ENCODE measurements around the gene SHISA7. TPM values are rescaled to one million over a fixed set of nuclear protein-coding genes. Genes with fewer than 3 reads are reported as not detected.

SHISA7 gene
- total RNA-seq, 2 experiments from 2014 or later = not detected

GRCh38 chr19:55447421-55448174, 4.5 kb upstream of the SHISA7 start:
- Mint-ChIP-seq H3K36me3 (ENCODE audit: low read depth) (no peaks in the 10 kb centered on the region), H3K27me3 (ENCODE audit: low read depth) (peaks cover 45% of the 10 kb centered on the region), H3K4me3 (no peak overlapping the region), H3K27ac (no peak overlapping the region), H3K9me3 (no peaks in the 10 kb centered on the region), H3K4me1 (ENCODE audit: low read depth) (peaks cover 13% of the 10 kb centered on the region)
- CTCF ChIA-PET = no interaction called here
- no peak for DNase-seq
- intact Hi-C loops (cut with micrococcal nuclease) = no loop called here

DNA sequence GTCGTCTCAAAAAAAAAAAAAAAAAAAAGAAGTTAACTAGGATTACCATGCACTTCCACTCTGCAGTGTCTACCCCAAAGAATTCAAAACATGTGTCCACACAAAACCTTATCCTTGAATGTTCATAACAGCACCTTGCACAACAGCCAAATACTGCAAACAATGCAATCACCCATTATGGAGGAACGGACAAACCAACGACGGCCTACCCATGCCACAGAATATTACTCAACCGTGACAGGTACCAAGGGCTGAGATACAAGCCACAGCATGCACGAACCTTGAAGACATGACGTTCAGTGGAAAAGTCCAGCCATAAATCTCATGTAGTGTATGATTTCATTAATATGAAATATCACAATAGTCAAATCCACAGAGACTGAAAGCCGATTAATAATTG, 3.0 kb upstream of the SHISA7 start:
- DNase-seq = no peak
- CTCF ChIA-PET = no interaction called here
- H3K4me3 Mint-ChIP-seq = no peak overlapping the region
- intact Hi-C loops (cut with micrococcal nuclease) = no loop called here
- peaks cover 47% of the 10 kb centered on the region for H3K27me3 Mint-ChIP-seq (ENCODE audit: low read depth)
- no peaks in the 10 kb centered on the region for H3K9me3 Mint-ChIP-seq
- no peak overlapping the region for H3K27ac Mint-ChIP-seq
- H3K4me1 Mint-ChIP-seq (ENCODE audit: low read depth) = peaks cover 19% of the 10 kb centered on the region
- H3K36me3 Mint-ChIP-seq (ENCODE audit: low read depth) = no peaks in the 10 kb centered on the region

GRCh38 chr19:55444646-55445045, 1.5 kb upstream of the SHISA7 start:
- H3K27ac Mint-ChIP-seq = no peak overlapping the region
- CTCF ChIA-PET = interaction anchor here (1.0 kb wide), 1 partner anchor 59 kb away, joined by 4 read pairs; no protein-coding TSS in a partner anchor

DNA sequence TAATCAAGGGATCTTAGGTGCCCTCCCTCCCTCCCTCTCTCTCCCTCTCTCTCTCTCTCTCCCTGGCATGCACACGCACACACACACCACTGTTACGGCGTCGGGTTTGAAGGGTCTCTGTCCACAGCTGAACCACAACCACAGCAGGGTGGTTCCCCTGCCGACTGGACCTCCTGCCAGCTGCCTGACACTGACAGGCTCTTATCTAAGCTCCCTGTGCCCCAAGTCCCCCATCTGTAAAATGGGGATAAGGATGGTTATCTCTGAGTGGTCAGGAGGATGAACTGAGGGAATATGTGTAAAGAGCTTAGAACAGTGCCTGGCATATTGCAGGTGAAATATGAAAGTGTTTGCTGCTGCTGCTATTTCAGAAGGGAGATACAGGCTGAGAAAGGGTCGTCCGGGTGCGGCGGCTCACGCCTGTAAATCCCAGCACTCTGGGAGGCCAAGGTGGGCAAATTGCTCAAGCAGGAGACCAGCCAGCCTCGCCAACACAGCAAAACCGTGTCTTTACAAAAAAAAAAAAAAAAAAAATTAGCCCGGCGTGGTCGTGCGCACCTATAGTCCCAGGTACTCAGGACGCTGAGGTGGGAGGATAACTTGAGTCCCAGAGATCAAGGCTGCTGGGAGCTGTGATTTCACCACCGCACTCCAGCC, 852 bp upstream of the SHISA7 start:
- Mint-ChIP-seq H3K4me3 (no peak overlapping the region), H3K4me1 (ENCODE audit: low read depth) (peaks cover 18% of the 10 kb centered on the region), H3K27me3 (ENCODE audit: low read depth) (peaks cover 54% of the 10 kb centered on the region), H3K27ac (no peak overlapping the region), H3K36me3 (ENCODE audit: low read depth) (no peaks in the 10 kb centered on the region), H3K9me3 (no peaks in the 10 kb centered on the region)
- intact Hi-C loops (cut with micrococcal nuclease) = no loop called here
- no peak for DNase-seq
- CTCF ChIA-PET = interaction anchor here (0.6 to 1.3 kb wide), 2 partner anchors 16 to 23 kb away, joined by 3 to 4 read pairs; no protein-coding TSS in a partner anchor

More at GRCh38 chr19:55444646-55445045, 1.5 kb upstream of the SHISA7 start:
- Mint-ChIP-seq H3K9me3 (no peaks in the 10 kb centered on the region), H3K4me3 (no peak overlapping the region), H3K4me1 (ENCODE audit: low read depth) (peaks cover 18% of the 10 kb centered on the region), H3K36me3 (ENCODE audit: low read depth) (no peaks in the 10 kb centered on the region), H3K27me3 (ENCODE audit: low read depth) (peaks cover 47% of the 10 kb centered on the region)
- intact Hi-C loops (cut with micrococcal nuclease) = no loop called here
- no peak for DNase-seq

- H3K4me1 Mint-ChIP-seq (ENCODE audit: low read depth) = peaks cover 18% of the 10 kb centered on the region
- no peak overlapping the region for H3K27ac Mint-ChIP-seq
- peaks cover 65% of the 10 kb centered on the region for H3K27me3 Mint-ChIP-seq (ENCODE audit: low read depth)
- DNase-seq = no peak
- no peaks in the 10 kb centered on the region for H3K36me3 Mint-ChIP-seq (ENCODE audit: low read depth)
- intact Hi-C loops (cut with micrococcal nuclease) = no loop called here
- CTCF ChIA-PET = no interaction called here
- H3K9me3 Mint-ChIP-seq = no peaks in the 10 kb centered on the region
- no peak overlapping the region for H3K4me3 Mint-ChIP-seq
Measured at GRCh38 chr19:55442372-55442961, 633 bp downstream of the SHISA7 start.

- Mint-ChIP-seq H3K36me3 (ENCODE audit: low read depth) (no peaks in the 10 kb centered on the region), H3K27me3 (ENCODE audit: low read depth) (peaks cover 71% of the 10 kb centered on the region), H3K9me3 (no peaks in the 10 kb centered on the region), H3K27ac (no peak overlapping the region), H3K4me3 (no peak overlapping the region), H3K4me1 (ENCODE audit: low read depth) (peaks cover 18% of the 10 kb centered on the region)
- CTCF ChIA-PET = no interaction called here
- intact Hi-C loops (cut with micrococcal nuclease) = no loop called here
- no peak for DNase-seq
Measured at GRCh38 chr19:55441692-55442321, 1.3 kb downstream of the SHISA7 start.

- CTCF ChIA-PET = no interaction called here
- no peak for DNase-seq
- intact Hi-C loops (cut with micrococcal nuclease) = no loop called here
- Mint-ChIP-seq H3K36me3 (ENCODE audit: low read depth) (no peaks in the 10 kb centered on the region), H3K27me3 (ENCODE audit: low read depth) (peaks cover 75% of the 10 kb centered on the region), H3K4me1 (ENCODE audit: low read depth) (peaks cover 18% of the 10 kb centered on the region), H3K27ac (no peak overlapping the region), H3K4me3 (no peak overlapping the region), H3K9me3 (no peaks in the 10 kb centered on the region)
Measured at GRCh38 chr19:55441319-55441691, 1.8 kb downstream of the SHISA7 start.

DNA sequence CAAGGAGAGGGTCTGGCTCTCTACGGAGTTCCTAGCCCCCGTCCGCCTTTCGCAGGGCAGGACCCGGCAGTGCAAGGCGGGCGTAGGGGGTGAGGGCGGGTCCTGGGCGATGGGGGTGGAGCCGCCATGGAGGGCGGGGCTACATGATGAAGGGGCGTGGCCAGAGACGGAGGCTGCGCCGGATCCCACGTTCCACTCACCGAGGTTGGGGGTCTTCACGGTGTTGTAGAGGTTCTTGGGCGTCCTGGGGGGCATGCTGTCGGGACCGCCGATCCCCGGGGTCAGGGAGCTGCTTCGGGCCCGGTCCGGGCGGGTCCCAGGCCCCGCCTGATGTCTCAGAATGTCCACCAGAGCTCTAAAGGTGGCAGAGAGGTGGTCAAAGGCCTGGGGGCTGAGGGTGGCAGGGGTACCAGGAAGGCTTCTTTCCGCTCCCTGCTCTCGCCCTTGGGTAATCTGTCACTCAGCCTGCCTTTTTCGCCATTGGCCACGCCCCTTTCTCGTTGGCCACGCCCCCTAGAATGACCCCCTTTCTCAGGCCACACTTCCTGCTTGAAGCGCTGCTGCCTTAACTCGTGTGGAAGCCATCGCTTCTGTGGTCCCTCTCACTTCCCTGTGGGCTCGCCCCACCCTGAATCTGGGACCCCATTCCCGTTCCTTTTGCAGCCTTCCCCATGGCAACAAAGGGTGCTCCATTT, 2.5 kb downstream of the SHISA7 start:
- Mint-ChIP-seq H3K27ac (no peak overlapping the region), H3K4me3 (no peak overlapping the region), H3K36me3 (ENCODE audit: low read depth) (no peaks in the 10 kb centered on the region), H3K27me3 (ENCODE audit: low read depth) (peaks cover 72% of the 10 kb centered on the region), H3K9me3 (no peaks in the 10 kb centered on the region), H3K4me1 (ENCODE audit: low read depth) (peaks cover 18% of the 10 kb centered on the region)
- CTCF ChIA-PET = no interaction called here
- intact Hi-C loops (cut with micrococcal nuclease) = no loop called here
- no peak for DNase-seq

DNA sequence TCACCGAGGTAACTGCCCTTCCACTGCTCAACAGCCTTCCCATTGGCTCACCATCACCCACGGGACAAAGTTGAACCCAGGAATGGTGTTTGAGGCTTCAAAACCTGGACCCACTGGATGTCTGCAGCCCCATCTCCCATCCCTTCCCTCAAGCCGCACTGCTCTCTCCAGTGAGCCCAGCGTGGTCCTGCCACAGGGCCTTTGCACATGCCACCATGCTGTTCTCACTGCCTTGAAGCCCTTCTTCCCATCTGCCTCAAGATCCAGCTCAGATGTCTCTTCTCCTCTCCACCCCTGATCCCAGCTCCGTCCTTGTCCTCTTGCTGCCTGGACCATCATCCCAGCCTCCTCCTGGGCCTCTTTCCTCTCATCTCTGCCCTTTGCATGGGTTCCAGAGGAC, 4.0 kb downstream of the SHISA7 start:
- no peaks in the 10 kb centered on the region for H3K9me3 Mint-ChIP-seq
- CTCF ChIA-PET = interaction anchor here (0.6 kb wide), 1 partner anchor 1478 kb away, joined by 3 read pairs; no protein-coding TSS in a partner anchor
- H3K4me1 Mint-ChIP-seq (ENCODE audit: low read depth) = peaks cover 18% of the 10 kb centered on the region
- no peak overlapping the region for H3K4me3 Mint-ChIP-seq
- H3K36me3 Mint-ChIP-seq (ENCODE audit: low read depth) = no peaks in the 10 kb centered on the region
- intact Hi-C loops (cut with micrococcal nuclease) = no loop called here
- DNase-seq = no peak
- peaks cover 59% of the 10 kb centered on the region for H3K27me3 Mint-ChIP-seq (ENCODE audit: low read depth)
- H3K27ac Mint-ChIP-seq = no peak overlapping the region

GRCh38 chr19:55437410-55437809, 5.7 kb downstream of the SHISA7 start:
- H3K9me3 Mint-ChIP-seq = no peaks in the 10 kb centered on the region
- no peak overlapping the region for H3K27ac Mint-ChIP-seq
- peak; percentile 47 for DNase-seq
- CTCF ChIA-PET = interaction anchor here (0.6 kb wide), 1 partner anchor 37 kb away, joined by 3 read pairs; no protein-coding TSS in a partner anchor
- H3K4me1 Mint-ChIP-seq (ENCODE audit: low read depth) = peaks cover 14% of the 10 kb centered on the region
- peaks cover 51% of the 10 kb centered on the region for H3K27me3 Mint-ChIP-seq (ENCODE audit: low read depth)
- H3K36me3 Mint-ChIP-seq (ENCODE audit: low read depth) = no peaks in the 10 kb centered on the region
- intact Hi-C loops (cut with micrococcal nuclease) = no loop called here
- no peak overlapping the region for H3K4me3 Mint-ChIP-seq

DNA sequence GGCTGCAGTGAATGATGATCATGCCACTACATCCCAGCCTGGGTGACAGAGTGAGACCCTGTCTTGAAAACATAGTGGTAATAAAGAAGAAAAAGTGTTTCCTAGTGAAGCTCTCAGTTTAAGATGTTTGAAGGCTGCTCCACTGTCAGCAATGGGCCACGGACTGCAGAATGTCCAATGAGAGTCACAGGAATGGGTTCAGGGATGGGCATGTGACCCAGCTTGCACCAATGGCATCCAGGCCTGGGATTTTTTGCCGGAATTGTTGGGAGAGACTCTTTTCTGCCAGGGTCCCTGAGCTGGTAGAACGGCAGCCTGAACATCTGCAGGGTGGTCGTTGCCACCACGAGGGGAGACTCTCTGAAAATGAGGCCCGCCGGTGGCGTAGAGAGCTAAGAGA, 6.3 kb downstream of the SHISA7 start:
- intact Hi-C loops (cut with micrococcal nuclease) = no loop called here
- DNase-seq = no peak
- peaks cover 54% of the 10 kb centered on the region for H3K27me3 Mint-ChIP-seq (ENCODE audit: low read depth)
- peaks cover 12% of the 10 kb centered on the region for H3K4me1 Mint-ChIP-seq (ENCODE audit: low read depth)
- H3K27ac Mint-ChIP-seq = no peak overlapping the region
- H3K36me3 Mint-ChIP-seq (ENCODE audit: low read depth) = no peaks in the 10 kb centered on the region
- no peaks in the 10 kb centered on the region for H3K9me3 Mint-ChIP-seq
- CTCF ChIA-PET = interaction anchor here (0.6 kb wide), 1 partner anchor 38 kb away, joined by 3 read pairs; no protein-coding TSS in a partner anchor
- no peak overlapping the region for H3K4me3 Mint-ChIP-seq

DNA sequence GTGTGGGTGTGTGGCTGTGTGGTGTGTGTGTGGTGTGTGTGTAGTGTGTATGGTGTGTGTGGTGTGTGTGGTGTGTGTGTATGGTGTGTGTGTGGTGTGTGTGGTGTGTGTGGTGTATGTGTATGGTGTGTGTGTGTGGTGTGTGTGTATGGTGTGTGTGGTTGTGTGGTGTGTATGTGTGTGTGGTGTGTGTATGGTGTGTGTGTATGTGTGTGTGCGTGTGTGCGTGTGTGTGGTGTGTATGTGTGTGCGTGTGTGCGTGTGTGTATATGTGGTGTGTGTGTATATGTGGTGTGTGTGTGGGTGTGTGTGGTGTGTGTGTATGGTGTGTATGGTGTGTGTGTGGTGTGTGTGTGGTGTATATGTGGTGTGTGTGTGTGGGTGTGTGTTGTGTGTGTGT, 8.1 kb downstream of the SHISA7 start:
- CTCF ChIA-PET = no interaction called here
- H3K4me1 Mint-ChIP-seq (ENCODE audit: low read depth) = no peaks in the 10 kb centered on the region

More for the DNA sequence above, 8.1 kb downstream of the SHISA7 start:
- no peaks in the 10 kb centered on the region for H3K36me3 Mint-ChIP-seq (ENCODE audit: low read depth)
- intact Hi-C loops (cut with micrococcal nuclease) = no loop called here
- no peak for DNase-seq
- H3K27me3 Mint-ChIP-seq (ENCODE audit: low read depth) = peaks cover 54% of the 10 kb centered on the region
- H3K4me3 Mint-ChIP-seq = no peak overlapping the region
- H3K27ac Mint-ChIP-seq = no peak overlapping the region
- H3K9me3 Mint-ChIP-seq = no peaks in the 10 kb centered on the region
